ENCODE measurements around the gene SRCAP. TPM values are rescaled to one million over a fixed set of nuclear protein-coding genes. Genes with fewer than 3 reads are reported as not detected.

The SRCAP gene
- total RNA-seq, 4 donors from 2014 or later = 10.7 to 39.6 (median 26.1) TPM

DNA sequence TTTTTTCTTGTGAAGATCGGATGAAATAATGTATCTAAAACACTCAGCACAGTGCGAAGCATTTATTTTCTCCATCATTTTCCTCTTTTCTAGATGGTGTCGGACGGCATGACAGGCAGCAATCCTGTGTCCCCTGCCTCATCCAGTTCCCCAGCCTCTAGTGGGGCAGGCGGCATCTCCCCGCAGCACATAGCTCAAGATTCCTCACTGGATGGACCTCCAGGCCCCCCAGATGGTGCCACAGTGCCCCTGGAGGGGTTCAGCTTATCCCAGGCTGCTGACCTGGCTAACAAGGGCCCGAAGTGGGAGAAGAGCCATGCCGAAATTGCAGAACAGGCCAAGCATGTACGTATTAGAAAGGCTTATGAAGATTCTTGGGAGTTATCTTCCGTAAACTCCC, 5.0 kb downstream of the SRCAP start:
- no peaks in the 10 kb centered on the region for H3K27me3 ChIP-seq
- WGBS, 2 donors = 97% methylated on average over 10 of the region's 10 CpGs
- peaks cover 40 to 89% (median 78%) of the 10 kb centered on the region in 3 donors for H3K36me3 ChIP-seq
- TF ChIP-seq POLR2A (IDR thresholded peaks at IDR 0.05) (no peak), CTCF (IDR thresholded peaks at IDR 0.05) (no peak)
- no peaks in the 10 kb centered on the region for H3K9me3 ChIP-seq
- DNase-seq = no peak
- intact Hi-C loops (cut with DNase I) = no loop called here
- H3K4me1 ChIP-seq = peaks cover 4 to 28% (median 14%) of the 10 kb centered on the region in 3 donors
- H3K27ac ChIP-seq = no peak overlapping the region
- H3K4me3 ChIP-seq = no peak overlapping the region

- peaks cover 60 to 100% (median 92%) of the 10 kb centered on the region in 3 donors for H3K36me3 ChIP-seq
- no peak overlapping the region for H3K27ac ChIP-seq
- DNase-seq = no peak
- H3K9me3 ChIP-seq = no peaks in the 10 kb centered on the region
- no peaks in the 10 kb centered on the region for H3K27me3 ChIP-seq
- peaks cover 0 to 7% (median 0%) of the 10 kb centered on the region in 3 donors for H3K4me1 ChIP-seq
- 91% methylated on average over 6 of the region's 6 CpGs for WGBS, 2 donors
- TF ChIP-seq CTCF (IDR thresholded peaks at IDR 0.05) = no peak
- intact Hi-C loops (cut with DNase I) = no loop called here
- H3K4me3 ChIP-seq = no peak overlapping the region
These were observed 7.1 kb downstream of the SRCAP start for GRCh38 chr16:30706046-30706445.

DNA sequence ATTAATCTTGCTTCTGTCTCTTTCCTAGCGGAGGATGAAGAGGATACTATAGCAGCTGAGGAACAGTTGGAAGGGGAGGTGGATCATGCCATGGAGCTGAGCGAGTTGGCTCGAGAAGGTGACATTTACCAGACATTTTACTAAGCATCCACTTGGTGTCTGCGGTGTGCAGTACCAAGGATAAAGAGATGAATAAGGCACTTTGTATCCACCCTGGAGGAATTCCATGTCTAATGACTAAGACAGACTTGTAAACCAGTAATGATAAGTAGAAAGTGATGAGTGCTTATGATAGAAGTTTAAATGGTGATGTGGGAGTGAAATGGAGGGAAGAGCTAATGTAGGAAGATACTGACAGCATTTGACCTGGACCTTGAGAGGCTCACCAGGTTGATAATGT, 12.0 kb downstream of the SRCAP start:
- Histone ChIP-seq H3K9me3 (no peaks in the 10 kb centered on the region), H3K36me3 (peaks cover 62 to 100% (median 93%) of the 10 kb centered on the region in 3 donors), H3K4me1 (peaks cover 6 to 7% (median 6%) of the 10 kb centered on the region in 3 donors), H3K4me3 (no peak overlapping the region), H3K27me3 (no peaks in the 10 kb centered on the region), H3K27ac (no peak overlapping the region)
- intact Hi-C loops (cut with DNase I) = no loop called here
- WGBS, 2 donors = 95 to 100% methylated on average over 3 to 4 of the region's 4 CpGs
- TF ChIP-seq POLR2A (IDR thresholded peaks at IDR 0.05) (no peak), CTCF (IDR thresholded peaks at IDR 0.05) (no peak)
- DNase-seq = no peak

- Histone ChIP-seq H3K27ac (no peak overlapping the region), H3K27me3 (no peaks in the 10 kb centered on the region), H3K9me3 (no peaks in the 10 kb centered on the region), H3K4me3 (no peak overlapping the region), H3K36me3 (peaks cover 63 to 100% (median 90%) of the 10 kb centered on the region in 3 donors), H3K4me1 (peaks cover 6 to 7% (median 6%) of the 10 kb centered on the region in 3 donors)
- no peak for DNase-seq
- no peak for TF ChIP-seq CTCF (IDR thresholded peaks at IDR 0.05)
- TF ChIP-seq POLR2A (IDR thresholded peaks at IDR 0.05) = no peak
- 100% methylated on average over 1 of the region's 1 CpG for WGBS, 2 donors
- intact Hi-C loops (cut with DNase I) = no loop called here
These were observed 12.7 kb downstream of the SRCAP start for GRCh38 chr16:30711712-30712111.

GRCh38 chr16:30715750-30716445, 16.9 kb downstream of the SRCAP start:
- Histone ChIP-seq H3K27ac (peak overlapping the region in 2 of 4 donors; percentile 29 to 55), H3K36me3 (peaks cover 47 to 100% (median 87%) of the 10 kb centered on the region in 3 donors), H3K27me3 (no peaks in the 10 kb centered on the region), H3K4me3 (no peak overlapping the region), H3K4me1 (peaks cover 6 to 7% (median 6%) of the 10 kb centered on the region in 3 donors), H3K9me3 (no peaks in the 10 kb centered on the region)
- TF ChIP-seq POLR2A (IDR thresholded peaks at IDR 0.05) = no peak
- TF ChIP-seq CTCF (IDR thresholded peaks at IDR 0.05) = no peak
- WGBS, 2 donors = 70 to 77% methylated on average over 13 to 16 of the region's 17 CpGs
- intact Hi-C loops (cut with DNase I) = no loop called here
- DNase-seq = no peak
